ENCODE measurements around the gene GGTA1.
A peak's percentile ranks its signal among the peaks of the same experiment; 100 is the strongest.
"Not testable (repeated sequence)": the region's sequence is repeated elsewhere in the genome, so short reads cannot be mapped to it uniquely, and the experiment has no call there.

GGTA1 gene

DNA sequence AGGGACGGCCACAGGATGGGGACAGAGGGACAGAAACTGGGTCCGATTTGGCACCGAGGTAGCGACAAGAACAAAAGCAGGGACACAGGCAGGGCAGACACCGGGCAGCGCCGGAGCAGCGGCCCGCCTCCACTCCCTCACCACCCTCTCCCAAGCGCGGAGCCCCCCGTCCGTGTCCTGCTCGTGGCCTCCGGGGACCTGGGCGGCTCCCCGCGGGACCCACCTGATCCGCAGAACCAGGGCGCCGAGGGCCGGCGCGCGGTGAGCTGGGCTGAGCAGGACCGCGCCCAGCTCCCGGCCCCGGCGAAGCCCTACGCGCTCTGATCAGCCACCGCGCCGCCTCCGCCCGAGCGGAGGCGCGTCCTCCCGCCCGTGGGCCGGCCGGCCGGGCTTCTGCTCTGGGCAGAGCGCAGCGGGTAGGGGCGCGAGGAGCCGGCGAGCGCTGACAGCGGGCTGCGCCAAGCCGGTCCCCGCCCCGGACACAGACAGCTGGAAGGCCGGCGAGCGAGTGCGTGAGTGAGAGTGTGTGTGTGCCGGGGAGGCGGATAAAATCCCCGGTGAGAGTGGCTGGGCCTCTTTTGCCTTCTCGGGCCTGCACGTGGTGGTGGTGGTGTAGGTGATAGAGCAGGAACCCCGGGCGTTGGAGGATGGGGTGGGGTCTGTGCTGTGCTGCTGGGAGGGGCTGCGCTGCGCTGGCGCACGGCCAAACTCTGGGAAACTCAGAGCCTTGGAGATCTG lies at the start of gene GGTA1:
Gene GGTA1 (minus strand): TSS at position 418 of the 738 bp plus-strand sequence. CDS start 31,922 bp downstream, outside the sequence.
- DNase-seq = no peak

DNA sequence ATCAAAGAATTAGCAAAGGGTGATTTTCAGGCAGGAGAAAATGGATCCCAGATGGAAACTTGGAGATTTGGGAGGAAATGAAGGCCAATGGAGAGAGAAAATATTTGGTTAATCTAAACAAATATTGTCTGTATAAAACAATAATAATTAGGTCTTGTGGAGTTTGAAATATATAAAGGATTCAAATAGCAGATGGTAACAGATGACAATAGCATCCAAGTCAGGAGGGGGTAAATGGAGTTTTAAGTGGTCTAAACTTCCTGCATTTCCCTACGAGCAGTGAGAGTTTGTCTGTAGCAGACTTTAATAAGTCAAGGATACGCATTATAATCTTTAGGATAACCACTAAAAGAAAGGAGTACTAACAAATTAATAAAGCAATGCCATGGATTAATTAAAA lies 49.0 kb upstream of the GGTA1 start:
- no peak for DNase-seq

DNA sequence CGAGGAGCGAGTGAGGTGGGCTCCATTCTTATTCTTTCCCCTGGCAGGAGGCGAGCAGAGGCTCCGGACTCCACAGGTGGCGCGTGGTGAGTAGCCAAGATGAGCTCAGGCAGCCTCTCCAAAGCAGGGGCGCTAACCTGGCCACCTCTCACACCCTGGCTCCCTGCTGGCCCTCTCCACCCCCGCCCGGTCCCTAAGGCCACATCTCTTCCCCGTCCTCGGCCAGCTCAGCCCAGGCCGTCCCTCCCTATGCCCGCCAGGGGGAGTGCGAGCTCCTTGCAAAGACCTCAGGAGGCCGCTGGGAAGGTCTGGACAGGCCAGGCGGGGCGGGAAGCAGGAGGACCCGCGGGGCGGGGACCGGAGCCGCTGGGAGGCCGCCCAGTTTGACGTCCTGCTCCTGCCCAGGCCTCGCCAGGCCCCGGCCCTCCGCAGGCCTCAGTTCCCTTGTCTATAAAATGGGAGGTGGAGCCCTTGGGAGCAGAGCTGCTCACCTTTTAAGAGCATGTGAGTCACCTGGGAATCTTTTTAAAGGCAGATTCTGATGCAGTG lies 46.3 kb upstream of the GGTA1 start:
- peak; percentile 52 for DNase-seq

DNA sequence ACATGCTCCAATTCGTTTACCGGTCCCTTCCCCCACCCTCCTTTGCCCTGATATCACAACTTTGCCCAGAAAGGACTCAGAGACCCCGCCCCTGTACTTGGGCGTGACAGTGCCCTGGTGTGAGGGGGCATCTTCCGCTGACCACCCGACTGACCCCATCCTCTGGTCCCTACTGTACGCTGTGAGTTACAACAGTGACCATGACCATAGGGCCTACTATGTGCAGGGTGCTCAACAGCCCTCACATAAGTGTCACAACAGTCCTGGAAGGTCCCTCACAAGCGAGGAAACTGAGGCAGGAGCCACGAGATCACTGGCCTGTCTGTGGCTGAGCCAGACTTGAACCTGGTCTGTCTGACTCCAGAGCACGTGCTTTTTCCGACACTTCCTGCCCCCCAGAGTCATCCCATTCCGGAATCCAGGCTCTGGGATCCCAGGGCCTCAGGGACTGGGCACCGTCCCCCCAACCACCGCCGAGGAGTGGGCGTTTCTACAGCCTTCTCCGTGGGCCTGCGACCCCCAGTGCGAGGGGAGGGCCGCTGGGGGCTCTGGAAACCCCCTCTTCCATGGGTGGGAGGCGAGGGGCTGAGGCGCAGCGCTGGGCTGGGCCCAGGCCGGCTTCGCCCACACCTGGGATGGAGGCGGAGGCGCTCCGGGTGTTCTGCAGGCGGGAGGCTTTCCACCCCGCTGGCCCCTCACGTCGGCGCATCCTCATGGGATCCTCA lies 45.7 kb upstream of the GGTA1 start:
- DNase-seq = no peak

DNA sequence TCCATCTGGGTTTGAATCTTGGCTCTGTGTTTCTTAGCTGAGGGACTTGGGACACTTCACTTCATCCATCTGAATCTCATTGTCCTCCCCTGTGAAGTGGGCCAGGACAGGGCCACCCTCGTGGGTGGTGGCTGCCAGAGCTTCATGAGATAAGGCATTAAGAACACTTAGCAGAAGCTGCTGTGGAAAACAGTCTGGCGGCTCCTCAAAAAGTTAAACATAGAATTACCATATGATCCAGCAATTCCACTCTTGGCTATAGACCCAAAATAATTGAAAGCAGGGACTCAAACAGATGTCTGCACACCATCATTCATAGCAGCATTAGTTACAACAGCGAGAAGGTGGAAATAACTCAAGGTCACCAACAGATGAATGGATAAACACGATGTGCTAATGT lies 42.4 kb upstream of the GGTA1 start:
- no peak for DNase-seq

DNA sequence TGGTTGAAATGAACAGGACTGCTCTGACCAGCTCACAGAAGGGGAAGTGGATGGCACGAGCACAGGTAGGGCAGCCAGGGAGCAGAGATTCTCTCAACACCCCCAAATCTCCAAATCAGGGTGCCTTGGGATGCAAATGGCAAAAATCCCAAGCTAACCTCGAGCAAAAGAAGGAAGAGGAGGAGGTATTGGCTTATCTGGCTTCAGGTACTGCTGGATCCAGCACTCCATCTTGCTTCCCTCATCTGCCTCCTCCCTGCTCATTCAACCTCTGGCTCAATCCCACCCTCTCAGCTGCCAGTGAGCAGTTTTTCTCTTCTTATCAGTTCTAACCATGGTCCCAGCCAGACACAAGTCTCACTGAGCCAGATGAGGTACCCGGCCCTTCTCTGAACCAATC lies 41.6 kb upstream of the GGTA1 start:
- DNase-seq = no peak

DNA sequence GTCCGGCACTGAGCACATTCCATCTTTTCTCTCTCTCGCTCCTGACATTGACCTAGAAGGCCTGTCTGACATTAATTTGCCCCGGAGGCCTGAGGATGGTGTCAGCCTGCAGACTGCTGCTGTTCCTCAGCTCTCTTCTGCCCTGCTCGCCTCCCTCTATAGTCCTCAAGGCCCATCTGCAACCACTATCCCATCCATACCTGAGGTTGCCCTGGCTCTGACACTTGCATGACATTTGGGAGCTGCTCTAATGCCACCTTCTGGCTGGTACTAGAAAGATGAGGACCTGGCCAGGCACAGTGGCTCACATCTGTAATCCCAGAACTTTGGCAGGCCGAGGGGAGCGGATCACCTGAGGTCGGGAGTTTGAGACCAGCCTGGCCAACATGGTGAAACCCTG lies 38.6 kb upstream of the GGTA1 start:
- no peak for DNase-seq

DNA sequence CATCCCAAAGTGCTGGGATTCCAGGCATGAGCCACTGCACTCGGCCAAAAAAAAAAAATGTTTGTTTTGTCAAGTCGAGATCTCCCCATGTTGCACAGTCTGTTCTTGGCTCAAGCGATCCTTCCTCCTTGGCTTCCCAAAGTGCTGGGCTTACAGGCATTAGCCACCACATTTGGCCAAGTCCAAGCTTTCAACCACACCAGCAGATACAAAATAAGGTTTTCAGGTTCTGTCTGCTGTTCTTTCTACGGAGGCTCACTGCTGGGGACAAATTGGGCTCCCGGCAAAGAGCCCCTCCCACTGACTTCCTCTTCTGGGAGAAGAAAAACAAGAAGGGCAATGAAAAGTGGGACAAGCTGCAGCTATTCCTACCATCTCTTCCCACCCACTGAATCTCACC lies 37.6 kb upstream of the GGTA1 start:
- DNase-seq = no peak

DNA sequence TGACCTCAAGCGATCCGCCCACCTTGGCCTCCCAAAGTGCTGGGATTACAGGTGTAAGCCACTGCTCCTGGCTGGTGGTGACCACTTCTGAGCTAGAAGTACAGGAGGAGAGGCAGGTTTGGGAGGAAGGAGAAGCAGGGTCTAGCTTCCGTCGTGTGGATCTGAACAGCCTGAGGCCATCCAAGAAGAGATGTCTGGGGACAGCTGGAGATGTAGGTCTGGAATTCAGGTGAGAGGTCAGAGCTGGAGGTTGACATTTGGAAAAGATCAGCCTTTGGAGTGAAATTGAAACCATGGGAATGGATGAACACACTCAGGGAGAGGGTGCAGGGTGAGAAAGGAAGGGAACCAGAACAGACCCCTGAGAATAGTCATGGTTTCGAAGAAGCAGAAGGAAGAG lies 33.2 kb upstream of the GGTA1 start:
- DNase-seq = no peak

DNA sequence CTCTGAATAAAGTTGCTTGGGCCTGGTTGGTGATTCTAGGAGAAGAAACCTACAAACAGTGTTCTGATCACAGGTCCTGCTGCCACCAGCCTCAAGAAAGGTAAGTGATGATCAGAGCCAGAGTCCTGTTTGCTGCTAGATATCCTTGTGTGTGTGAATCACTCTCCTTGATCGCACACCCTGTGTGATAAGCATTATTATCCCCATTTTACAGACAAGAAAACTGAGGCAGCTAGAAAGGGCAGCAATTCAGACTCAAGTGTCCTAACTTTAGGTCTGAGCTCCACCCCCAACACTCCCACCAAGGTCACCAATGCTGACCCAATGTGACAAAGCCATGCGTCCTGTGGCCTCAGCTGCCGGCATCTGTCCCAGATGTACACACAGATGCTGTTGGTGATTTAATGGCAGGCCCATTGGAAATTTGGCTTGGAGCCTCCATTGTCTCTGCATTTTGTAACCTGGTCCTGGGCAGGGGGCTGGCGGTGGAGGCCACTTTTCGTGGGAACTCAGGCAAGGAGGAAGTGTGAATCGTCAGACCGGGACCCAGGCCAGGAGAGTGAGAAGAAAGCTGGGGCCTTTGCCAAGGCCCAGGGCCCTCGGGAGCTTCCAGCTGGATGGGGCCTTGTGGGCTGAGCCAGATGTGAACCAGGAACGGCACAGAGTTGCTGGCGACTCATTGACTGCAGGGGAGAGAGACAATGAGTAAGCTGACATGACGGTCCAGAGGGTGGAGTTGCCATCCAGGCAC lies 29.8 kb upstream of the GGTA1 start:
- no peak for DNase-seq

DNA sequence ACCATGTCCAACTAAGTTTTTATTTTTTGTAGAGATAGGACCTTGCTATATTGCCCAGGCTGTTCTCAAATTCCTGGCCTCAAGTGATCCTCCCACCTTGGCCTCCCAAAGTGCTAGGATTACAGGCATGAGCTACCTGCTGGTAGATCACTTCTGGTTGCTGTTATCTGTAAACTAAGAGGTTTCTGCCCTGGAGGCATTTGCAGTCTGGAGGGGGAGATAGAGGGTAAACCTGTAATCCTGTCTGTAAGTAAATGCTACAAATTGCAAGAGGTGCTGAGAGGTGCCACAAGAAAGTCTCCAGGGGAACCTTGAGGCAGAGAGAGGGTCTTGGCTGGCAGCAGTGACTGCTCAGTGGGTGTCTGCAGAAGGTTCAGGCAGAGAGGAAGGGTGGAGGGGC lies 29.0 kb upstream of the GGTA1 start:
- no peak for DNase-seq

DNA sequence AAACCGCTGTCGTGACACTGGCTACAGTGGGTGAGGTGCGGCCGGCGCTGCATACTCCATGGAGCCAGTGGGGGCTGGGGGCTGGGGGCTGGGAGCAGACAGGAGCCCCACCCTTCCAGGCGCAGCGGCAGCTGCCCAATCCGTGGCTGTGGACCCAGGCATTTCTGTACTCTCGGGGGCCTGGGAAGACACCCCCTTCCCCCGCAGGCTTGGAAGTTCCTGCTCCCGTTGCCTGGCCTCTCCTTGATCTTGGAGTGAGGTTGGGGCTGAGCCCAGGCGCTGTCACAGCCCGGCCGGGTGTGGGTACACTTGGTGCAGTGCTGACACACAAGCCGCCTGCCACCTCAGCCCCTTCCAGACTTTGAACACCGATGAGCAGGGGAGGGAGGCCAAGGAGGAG lies 27.7 kb upstream of the GGTA1 start:
- no peak for DNase-seq

DNA sequence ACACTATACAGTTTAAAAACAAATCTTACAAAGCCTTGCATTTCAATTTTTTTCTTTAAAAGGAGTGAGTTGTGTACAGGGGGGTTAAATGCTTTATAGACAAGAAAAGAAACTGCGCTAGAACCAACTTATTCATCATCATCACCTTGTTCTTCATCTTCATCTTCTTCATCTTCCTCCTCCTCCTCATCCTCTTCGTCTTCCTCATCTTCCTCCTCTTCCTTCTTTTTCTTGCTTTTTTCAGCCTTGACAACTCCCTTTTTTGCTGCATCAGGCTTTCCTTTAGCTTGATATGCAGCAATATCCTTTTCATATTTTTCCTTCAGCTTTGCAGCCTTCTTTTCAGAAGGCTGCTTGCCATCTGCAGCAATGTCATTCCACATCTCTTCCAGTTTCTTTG lies 20.0 kb upstream of the GGTA1 start:
- not testable (repeated sequence) for DNase-seq

DNA sequence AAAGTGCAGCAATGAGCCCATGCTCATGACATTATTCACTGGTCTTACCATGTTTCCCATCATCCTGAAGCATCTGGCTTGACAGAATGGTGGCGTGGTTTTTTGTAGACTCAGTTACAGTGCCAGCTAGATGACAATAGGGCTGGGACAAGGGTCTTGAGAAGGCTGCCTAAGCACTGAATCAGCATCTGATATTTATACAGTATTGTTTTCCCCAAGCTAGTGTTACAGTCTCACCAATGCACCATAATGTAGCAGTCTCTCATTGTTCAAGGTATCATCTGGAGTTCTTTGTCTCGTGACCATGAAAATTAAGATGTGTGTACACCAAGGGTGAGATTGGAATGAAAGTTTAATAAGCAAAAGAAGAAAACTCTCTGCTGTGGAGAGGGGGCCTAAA lies 19.0 kb upstream of the GGTA1 start:
- no peak for DNase-seq

DNA sequence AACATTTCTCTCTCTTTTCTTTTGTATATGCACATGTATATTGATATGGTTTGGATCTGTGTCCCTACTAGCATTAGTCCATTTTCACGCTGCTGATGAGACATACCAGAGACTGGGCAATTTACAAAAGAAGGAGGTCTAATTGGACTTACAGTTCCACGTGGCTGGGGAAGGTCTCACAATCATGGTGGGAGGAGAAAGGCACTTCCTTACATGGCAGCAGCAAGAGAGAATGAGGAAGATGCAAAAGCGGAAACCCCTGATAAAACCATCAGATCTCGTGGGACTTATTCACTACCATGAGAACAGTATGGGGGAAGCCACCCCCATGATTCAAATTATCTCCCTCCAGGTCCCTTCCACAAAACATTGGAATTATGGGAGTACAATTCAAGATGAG lies 13.5 kb upstream of the GGTA1 start:
- DNase-seq = not testable (repeated sequence)

DNA sequence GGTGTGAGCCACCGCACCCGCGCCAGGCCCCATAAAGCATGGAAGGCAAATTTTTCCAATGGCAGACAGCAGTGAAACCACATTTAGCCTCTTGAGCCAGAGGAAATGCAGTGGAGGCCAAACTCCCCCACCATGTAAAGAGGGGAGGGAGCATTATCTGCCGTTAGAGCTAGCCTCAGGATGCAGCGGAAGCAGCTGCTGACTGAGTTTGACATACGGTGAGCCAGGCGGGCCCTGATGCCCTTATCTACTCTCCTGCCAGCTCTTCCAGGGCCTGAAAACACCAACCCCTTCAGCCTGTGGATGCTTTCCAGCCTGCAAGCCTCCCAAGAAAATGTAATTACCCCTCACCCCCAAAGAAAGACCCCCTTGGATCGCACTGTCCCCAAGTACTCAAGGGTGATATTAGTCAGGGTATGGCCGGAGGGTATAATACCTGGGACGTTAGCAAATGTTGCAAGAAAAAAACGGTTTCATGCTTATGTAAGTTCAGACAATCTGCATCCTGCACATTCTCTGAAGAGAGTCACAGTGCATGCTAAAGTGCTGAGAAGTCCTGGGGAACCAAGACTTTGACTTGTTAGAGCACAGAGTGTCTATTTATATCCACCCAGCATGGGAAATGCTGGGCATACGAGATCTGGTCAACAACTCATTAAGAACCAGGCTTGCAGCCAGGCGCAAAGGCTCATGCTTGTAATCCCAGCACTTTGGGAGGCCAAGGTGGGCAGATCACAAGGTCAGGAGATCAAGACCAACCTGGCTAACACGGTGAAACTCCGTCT lies 11.3 kb upstream of the GGTA1 start:
- DNase-seq = no peak

DNA sequence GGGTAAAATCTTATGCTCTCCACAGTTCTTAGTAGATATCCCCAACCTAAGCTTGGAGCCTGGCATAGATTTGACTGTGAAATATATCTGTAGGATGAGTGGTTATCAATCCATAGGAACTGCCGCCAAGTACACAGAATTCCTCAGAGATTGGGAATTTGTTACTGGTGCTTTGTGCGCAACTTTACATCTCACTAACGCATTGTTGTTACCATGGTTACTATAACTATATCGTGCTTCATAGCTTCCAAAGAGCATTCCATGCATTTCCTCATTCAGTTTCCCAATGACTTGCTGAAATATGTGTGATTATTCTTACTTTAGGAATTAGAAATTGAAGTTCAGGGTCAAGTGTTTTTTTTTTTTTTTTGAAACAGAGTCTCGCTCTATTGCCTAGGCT lies 9.5 kb upstream of the GGTA1 start:
- no peak for DNase-seq

DNA sequence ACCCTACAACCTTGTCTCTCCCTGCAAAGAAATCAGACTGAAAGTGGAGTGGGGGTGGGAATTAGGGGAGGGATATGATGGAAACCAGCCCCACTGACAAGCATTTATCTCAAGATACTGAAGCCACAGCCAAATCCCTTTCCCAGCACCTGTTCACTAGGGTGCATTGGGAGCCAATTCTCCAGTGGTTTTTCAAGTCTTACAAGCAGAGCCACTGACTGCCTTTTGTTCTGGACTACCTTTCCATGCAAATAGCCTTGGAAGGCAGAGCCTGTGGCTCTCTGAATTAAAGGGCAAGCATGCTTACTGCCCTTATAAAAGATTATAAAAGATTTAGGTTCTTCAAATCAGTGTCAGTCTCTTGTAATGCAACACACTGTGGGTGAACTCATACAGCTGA lies 8.8 kb upstream of the GGTA1 start:
- no peak for DNase-seq

DNA sequence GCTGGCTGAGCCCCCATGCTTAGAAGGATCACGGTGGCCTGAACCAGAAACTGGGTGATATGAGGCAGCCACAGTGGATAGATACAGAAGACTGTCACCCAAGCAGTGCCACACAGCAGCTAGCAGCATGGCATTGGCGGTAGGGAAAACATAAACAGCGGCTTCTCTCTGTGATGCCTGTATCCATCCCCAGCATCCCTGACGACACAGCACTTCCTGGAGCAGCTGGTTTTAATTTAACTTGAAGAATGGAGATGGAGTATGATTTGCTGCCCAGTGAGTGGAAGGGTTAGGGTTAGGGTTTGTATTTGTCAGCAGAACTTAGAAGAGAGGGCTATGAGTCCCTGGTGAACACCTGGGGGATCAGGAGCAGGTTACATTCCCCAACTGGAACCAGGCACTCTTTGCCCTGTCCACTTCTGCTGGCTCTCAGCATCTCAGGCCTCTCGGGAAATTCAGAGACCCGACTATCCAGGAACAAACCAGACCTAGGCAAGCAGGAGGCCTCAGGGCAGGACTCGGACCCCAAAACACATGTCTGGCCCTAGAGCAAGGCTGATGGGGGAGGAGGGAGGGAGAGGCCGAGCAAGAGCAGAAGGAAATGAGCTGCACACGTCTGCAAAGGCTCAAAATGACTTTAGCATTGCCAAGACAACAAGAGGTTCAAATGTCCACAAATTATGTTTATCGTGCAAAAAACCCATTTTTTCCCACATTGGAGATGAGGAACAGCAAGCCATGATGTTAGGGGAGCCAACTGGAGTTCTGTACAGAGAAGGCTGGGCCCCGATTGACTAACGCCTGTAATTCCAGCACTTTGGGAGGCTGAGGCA lies 6.5 kb upstream of the GGTA1 start:
- no peak for DNase-seq

DNA sequence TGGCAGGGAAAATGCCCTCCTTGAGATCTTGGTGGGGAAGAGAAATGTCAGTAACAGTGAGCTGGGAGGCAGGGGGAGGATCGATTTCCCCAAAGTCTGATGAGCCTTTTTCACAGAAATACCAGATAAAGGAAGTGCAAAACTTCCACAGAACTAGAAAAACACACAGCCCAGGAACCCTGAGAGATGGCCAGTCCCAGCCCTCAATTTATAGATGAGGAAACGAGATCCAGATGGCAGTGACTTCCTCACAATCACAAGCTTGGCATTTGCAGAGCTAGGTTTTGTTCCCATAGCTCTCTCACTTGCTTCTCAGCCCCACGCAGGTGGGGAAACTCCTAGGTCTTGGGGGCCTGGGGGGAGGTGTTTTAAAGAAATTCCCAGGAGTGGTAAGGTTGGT lies 3.8 kb upstream of the GGTA1 start:
- no peak for DNase-seq

DNA sequence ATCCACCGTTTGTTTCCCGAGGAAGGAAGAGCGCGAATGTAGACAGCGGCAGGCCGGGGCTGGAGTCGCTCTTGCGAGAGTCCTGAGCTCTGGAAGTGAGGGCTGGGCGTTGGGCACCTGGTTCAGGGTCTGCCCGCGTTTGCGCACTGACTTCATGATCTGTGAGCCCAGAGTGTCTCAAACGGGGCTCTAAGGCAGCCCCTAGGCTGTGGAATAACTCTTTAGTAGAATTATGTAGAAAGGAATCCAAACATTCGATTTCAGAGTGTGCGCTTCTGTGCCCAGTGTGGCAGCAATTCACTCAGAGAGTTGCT lies 478 bp upstream of the GGTA1 start:
- no peak for DNase-seq

DNA sequence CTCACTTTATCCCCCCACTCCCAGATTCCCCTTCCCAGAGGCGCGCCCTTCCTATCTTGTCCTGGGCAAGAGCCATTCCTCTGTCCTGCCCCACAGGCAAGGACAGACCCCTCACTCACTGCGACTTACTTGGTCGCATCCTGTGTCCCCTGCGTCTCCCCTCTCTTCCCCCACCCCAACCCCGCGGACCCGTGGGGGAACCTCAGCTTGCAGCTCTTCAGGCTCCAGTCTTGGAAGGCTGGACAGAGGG lies 542 bp downstream of the GGTA1 start:
- DNase-seq = no peak
